K562 (cell line): Measurements from ENCODE around the gene SLIT1. TPM values are rescaled to one million over a fixed set of nuclear protein-coding genes. Genes with fewer than 3 reads are reported as not detected.

ENCODE experiments used
- ATAC-seq: fragments of 200-7000 bp; cut with Tn5 transposase; 3 replicates; pipeline ENCODE4 v1.9.1; 2020; ENCODE audit warnings: moderate library complexity
- BruUV-seq: library from RNA; stranded (reverse); fragments of 400-500 nt; replicated peaks from 2 replicates; lab custom pipeline; 2021; lab: Mats Ljungman, UMichigan
- CTCF ChIA-PET: fragments of 300-600 bp; formaldehyde crosslinking; extraction: SDS; loops from one replicate; lab custom pipeline; 2021; ENCODE audit warnings: low intra/inter-chr PET ratio; lab: Yijun Ruan, JAX
- POLR2A ChIA-PET: fragments of 300-600, 350-650 bp; sonication (Branson Sonifier 250); formaldehyde crosslinking; extraction: SDS; loops from one replicate; lab custom pipeline; 2021; ENCODE audit warnings: antibody characterized with exemption, inconsistent platforms; lab: Yijun Ruan, JAX
- DNase-seq, 4 experiments: peaks; one replicate each; pipeline versions ENCODE4 v3.0.0 to v3.0.0-alpha.2; 2011 to 2018; ENCODE audit warnings: low spot score in 3 of 4, mixed read lengths in 3 of 4; ENCODE audit errors: extremely low read depth in 1 of 4
- FAIRE-seq: peaks from 2 replicates; lab custom pipeline; 2011; peaks lifted over from hg19 to GRCh38; lab: Jason Lieb, UNC
- H2AFZ ChIP-seq: 2 replicates; pipeline ENCODE4 v1.6.0; 2011; ENCODE audit warnings: low read depth, low read length, control low read depth, inconsistent platforms
- H3K27ac ChIP-seq: fragments of 200-600 bp; 3 replicates; pipeline ENCODE4 v1.8.0; 2011; ENCODE audit warnings: low read depth, mild to moderate bottlenecking, control low read depth, inconsistent platforms, low read length, moderate library complexity, mixed read lengths; ENCODE audit errors: extremely low read depth
- H3K27me3 ChIP-seq, 2 experiments: fragments of 300-600 bp in 1 of 2; 2 replicates in 1 of 2; 3 replicates in 1 of 2; pipeline versions ENCODE4 v1.6.0 to v1.8.0; 2011; ENCODE audit warnings: inconsistent platforms in 2 of 2, low read length in 2 of 2, mild to moderate bottlenecking in 1 of 2, mixed read lengths in 1 of 2, moderate library complexity in 1 of 2; ENCODE audit not compliant: control insufficient read depth in 2 of 2, insufficient read depth in 2 of 2
- H3K36me3 ChIP-seq: fragments of 300-600 bp; 3 replicates; pipeline ENCODE4 v1.8.0; 2011; ENCODE audit warnings: mild to moderate bottlenecking, low read length, inconsistent platforms; ENCODE audit not compliant: control insufficient read depth, insufficient read depth
- H3K4me1 ChIP-seq, 2 experiments: fragments of 200-600 bp in 1 of 2; replicated peaks in 1 of 2; 2 replicates in 1 of 2; 3 replicates in 1 of 2; pipeline versions ENCODE4 v1.5.1 to v1.8.0; 2011; ENCODE audit warnings: inconsistent platforms in 2 of 2, low read length in 2 of 2, mild to moderate bottlenecking in 1 of 2, mixed read lengths in 1 of 2, moderate library complexity in 1 of 2; ENCODE audit not compliant: control insufficient read depth in 2 of 2, insufficient read depth in 2 of 2
- H3K4me2 ChIP-seq: 2 replicates; pipeline ENCODE4 v1.6.1; 2011; ENCODE audit warnings: low read length, control low read depth, inconsistent platforms, mixed read lengths; ENCODE audit not compliant: insufficient read depth
- H3K4me3 ChIP-seq: fragments of 200-600 bp; sonication (generic), shearing (Covaris generic); 2 replicates; pipeline ENCODE4 v1.5.1; 2016; ENCODE audit warnings: control low read depth, inconsistent platforms
- H3K79me2 ChIP-seq: fragments of 200-600 bp; 3 replicates; pipeline ENCODE4 v1.8.0; 2011; ENCODE audit warnings: low read length, inconsistent platforms; ENCODE audit not compliant: control insufficient read depth, insufficient read depth
- H3K9ac ChIP-seq, 2 experiments: 2 replicates each; pipeline versions ENCODE4 v1.6.0 to v1.6.1; 2011; ENCODE audit warnings: low read depth in 2 of 2, low read length in 2 of 2, control low read depth in 1 of 2, inconsistent platforms in 1 of 2, mild to moderate bottlenecking in 1 of 2, mixed read lengths in 1 of 2; ENCODE audit not compliant: insufficient read depth in 1 of 2
- H3K9me1 ChIP-seq: one replicate; pipeline ENCODE4 v1.6.0; 2011; ENCODE audit warnings: inconsistent platforms, mild to moderate bottlenecking, low read length, moderate library complexity; ENCODE audit not compliant: control insufficient read depth, insufficient read depth
- H3K9me3 ChIP-seq: replicated peaks from 2 replicates; pipeline ENCODE4 v1.5.1; 2011; ENCODE audit warnings: low read depth, low read length, inconsistent platforms; ENCODE audit not compliant: control insufficient read depth, insufficient read depth
- H4K20me1 ChIP-seq: replicated peaks from 2 replicates; pipeline ENCODE4 v1.6.1; 2011; ENCODE audit warnings: low read length, inconsistent platforms, mixed read lengths; ENCODE audit not compliant: control insufficient read depth, insufficient read depth
- CHD7 ChIP-seq: fragments of 200-600 bp; sonication (generic); IDR thresholded peaks from one replicate; pipeline ENCODE4 v1.6.1; 2012; ENCODE audit warnings: mild to moderate bottlenecking, low read depth, low read length, inconsistent platforms
- E2F8 ChIP-seq: fragments of 450-650 bp; IDR thresholded peaks from 2 replicates; pipeline ENCODE4 v1.7.1; 2018; ENCODE audit warnings: mild to moderate bottlenecking, low read depth; ENCODE audit not compliant: partially characterized antibody
- ID3 ChIP-seq, 2 experiments: fragments of 250-450 bp in 1 of 2; fragments of 450-650 bp in 1 of 2; sonication (Bioruptor Pico) in 1 of 2; IDR thresholded peaks; 2 replicates each; pipeline versions ENCODE4 v1.6.1 to v1.8.0; 2016 to 2021; ENCODE audit warnings: mild to moderate bottlenecking in 2 of 2, moderate library complexity in 2 of 2, missing compliant biosample characterization in 1 of 2, missing genetic modification characterization in 1 of 2
- XRCC5 ChIP-seq: fragments of 200-400 bp; formaldehyde crosslinking; IDR thresholded peaks from 2 replicates; pipeline ENCODE4 v1.6.1; 2017; ENCODE audit warnings: low read depth, mild to moderate bottlenecking, low read length
- WGBS: fragments of 100-300 bp; shearing (Covaris generic); methylation state at CpG from one replicate; pipeline ENCODE4 v1.1.6; 2016; ENCODE audit warnings: low coverage, mixed read lengths; ENCODE audit not compliant: insufficient coverage; ENCODE audit errors: missing lambda C conversion rate; 5-methylcytosine and 5-hydroxymethylcytosine counted together
- in situ Hi-C: fragments of 300-500 bp; cut with MboI; formaldehyde crosslinking; loops from 4 replicates; pipeline ENCODE4 v1.15.0; 2018; ENCODE audit warnings: inconsistent platforms, mixed read lengths
- intact Hi-C: fragments of 100-400 bp; cut with micrococcal nuclease; formaldehyde crosslinking; loops from 2 replicates; pipeline ENCODE4 v1.14.2; 2022
- polyA plus RNA-seq, 8 experiments: library from polyadenylated mRNA; depleted of rRNA in 4 of 8; stranded (reverse) in 5 of 8; unstranded in 3 of 8; fragments of >200 nt; fragmentation: Nextera tagmentation in 2 of 8; fragmentation: Illumina TruSeq in 1 of 8; extraction: Ambion mirVana in 2 of 8; extraction: Trizol in 1 of 8; gene quantifications; 2 replicates each; pipeline versions ENCODE4 v1.2.1 to v1.2.3, GENCODE V29; 2011 to 2014; ENCODE audit warnings: inconsistent platforms in 1 of 8, missing spikeins in 1 of 8
- total RNA-seq, 7 experiments: library from RNA; depleted of rRNA in 6 of 7; stranded (reverse); fragments of >200 nt in 6 of 7; fragmentation: Illumina TruSeq in 2 of 7; extraction: Trizol in 2 of 7; gene quantifications; 2 replicates each; pipeline versions ENCODE4 v1.2.1 to v1.2.3, GENCODE V29; 2011 to 2021; ENCODE audit warnings: low replicate concordance in 1 of 7

The SLIT1 gene
- total and polyA plus RNA-seq, 9 of the 15 experiments (the other 6 are each of a cell fraction or from before 2014, with no cell fraction given) = 0.01 to 0.11 (median 0.04) TPM; not detected in 3

GRCh38 chr10:97163781-97164501, 21.8 kb downstream of the SLIT1 start:
- BruUV-seq = no TSS peak
- intact Hi-C loops = no loop called here
- Histone ChIP-seq H3K27me3 (peaks cover 9 to 45% of the 10 kb centered on the region in 2 experiments; a peak in 3 of 5 replicates), H3K9me1 (no peaks in the 10 kb centered on the region), H3K4me3 (no peak overlapping the region), H3K4me1 (no peaks in the 10 kb centered on the region; a peak in 1 of 5 replicates), H3K4me2 (no peak overlapping the region), H2AFZ (no peak overlapping the region), H3K9ac (no peak overlapping the region), H3K27ac (no peak overlapping the region), H3K36me3 (no peaks in the 10 kb centered on the region), H3K9me3 (no peaks in the 10 kb centered on the region), H4K20me1 (no peaks in the 10 kb centered on the region), H3K79me2 (no peaks in the 10 kb centered on the region)
- ATAC-seq (no peak), DNase-seq (no peak), FAIRE-seq (no peak)
- ChIA-PET CTCF (no interaction called here), POLR2A (no interaction called here)
- in situ Hi-C loops = no loop called here
- WGBS = 10% methylated on average over 10 of the region's 17 CpGs
- TF ChIP-seq CHD7 (no peak), E2F8 (no peak), ID3 (CRISPR knock-in tag; IDR thresholded peaks at IDR 0.05) (no peak), ID3 (tag; IDR thresholded peaks at IDR 0.05) (no peak), XRCC5 (no peak)
